ENCODE results near the gene USH1C. TPM values are rescaled to one million over a fixed set of nuclear protein-coding genes. Genes with fewer than 3 reads are reported as not detected.

Gene USH1C
- total RNA-seq: 176 TPM

DNA sequence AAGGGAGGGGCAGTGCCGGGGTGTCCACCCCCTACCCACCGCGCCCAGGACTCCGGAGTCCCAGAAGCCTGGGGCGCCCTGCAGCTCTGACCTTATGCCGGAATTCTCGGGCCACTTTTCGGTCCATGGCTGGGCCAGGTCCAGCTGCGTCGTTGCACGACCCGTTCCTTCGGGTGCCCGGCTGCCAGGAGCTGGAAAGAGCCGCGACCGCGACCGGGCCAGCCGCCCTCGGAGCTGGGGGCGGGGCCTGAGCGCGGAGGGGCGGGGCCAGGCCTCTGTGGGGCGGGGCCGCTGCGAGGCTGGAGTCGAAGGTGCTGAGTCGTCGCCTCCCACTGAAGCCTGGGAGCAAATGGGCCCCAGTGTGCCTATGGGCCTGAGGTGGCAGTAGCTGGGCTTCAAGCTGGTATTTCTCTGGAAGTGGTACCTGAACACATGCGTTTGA lies at the start of gene USH1C:
USH1C (minus strand) TSS at position 236 of the 442 bp plus-strand sequence; CDS start at position 127, 109 bp downstream.
- peak; percentile 64 for DNase-seq (ENCODE audit: low spot score)

DNA sequence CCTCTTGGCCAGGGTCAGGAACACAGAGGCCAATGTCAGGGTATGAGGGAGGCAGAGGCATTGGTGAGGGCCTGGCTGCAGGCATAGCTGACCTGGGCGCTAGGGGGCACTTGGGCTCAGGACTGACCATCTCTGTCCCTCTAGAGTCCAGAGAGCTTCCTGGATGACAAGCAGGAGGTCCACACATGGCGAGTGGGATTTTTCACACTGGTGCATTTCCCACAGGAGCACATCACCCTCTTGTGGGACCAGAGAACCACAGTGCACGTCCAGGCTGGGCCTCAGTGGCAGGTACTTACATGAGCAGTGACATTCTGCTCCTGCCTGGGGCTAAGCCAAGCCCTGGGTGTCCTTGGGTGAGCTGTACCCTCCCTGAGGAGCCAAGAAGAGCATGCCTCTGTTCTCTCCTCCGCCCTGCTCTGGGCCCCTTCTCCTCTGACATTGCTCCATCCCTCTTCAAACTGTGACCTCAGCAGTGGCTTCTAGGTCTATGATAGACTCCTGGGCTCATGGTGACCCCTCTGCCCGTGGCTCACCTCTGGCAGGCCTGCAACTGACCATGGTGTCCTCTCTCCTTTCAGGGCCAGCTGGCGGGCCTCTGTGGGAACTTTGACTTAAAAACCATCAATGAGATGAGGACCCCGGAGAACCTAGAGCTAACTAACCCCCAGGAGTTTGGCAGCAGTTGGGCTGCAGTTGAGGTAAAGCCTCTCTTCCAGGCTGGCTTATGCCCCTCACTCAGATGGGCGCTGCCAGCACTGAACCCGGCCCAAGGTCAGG lies 49.4 kb upstream of the USH1C start:
- DNase-seq (ENCODE audit: low spot score): no peak

DNA sequence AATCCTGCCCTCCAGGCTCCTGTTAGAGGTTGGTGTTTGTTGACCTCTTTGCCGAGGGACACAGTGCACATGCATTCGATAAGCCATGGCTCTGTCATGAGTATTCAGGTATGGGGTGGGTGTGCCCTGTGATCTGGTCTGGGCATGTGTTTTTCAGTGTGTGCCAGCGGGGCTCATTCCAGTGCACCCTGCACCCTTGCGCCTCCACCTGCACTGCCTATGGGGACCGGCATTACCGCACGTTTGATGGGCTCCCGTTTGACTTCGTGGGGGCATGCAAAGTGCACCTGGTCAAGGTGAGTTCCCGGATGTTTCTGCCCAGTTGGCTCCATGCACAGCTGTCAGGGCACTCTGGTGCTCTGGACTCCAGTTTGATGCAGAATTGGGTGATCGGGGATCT lies 47.1 kb upstream of the USH1C start:
- DNase-seq (ENCODE audit: low spot score): no peak

DNA sequence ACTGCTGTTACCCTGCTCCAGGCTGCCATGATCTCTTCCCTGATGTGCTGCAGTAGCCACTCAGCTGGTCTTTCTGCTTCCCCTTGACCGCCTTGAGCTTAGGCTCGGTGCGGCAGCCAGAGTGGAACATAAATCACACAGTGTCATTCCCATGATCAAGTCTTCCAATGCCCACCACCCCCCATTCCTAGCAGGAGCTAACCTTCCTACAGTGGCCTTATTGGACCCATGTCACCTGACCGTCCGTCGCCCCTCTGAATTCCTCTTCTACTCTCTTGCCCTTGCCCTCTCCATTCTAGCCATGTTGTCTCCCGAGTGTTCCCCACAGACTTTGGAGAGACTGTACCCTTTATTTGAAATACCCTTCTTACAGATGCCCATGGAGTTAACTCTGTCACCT lies 46.2 kb upstream of the USH1C start:
- no peak for DNase-seq (ENCODE audit: low spot score)

DNA sequence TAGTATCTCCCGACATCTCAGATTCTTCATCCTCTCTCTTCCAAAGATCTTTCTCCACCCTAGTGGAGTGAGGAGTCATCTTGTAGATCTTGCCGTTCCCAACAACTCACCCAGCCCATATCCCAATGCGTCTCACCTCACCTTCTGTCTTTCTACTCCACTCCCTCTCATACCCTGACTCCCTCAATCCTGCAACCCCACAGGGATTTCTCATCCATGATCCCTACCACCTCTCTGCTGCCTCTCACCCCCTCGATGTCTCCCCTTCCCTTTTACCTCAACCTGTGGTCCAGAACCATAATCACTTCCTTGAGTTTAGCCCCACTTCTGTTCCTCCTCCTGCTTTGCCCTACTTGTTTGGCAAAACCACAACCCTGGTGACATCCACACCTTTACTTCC lies 44.5 kb upstream of the USH1C start:
- no peak for DNase-seq (ENCODE audit: low spot score)

DNA sequence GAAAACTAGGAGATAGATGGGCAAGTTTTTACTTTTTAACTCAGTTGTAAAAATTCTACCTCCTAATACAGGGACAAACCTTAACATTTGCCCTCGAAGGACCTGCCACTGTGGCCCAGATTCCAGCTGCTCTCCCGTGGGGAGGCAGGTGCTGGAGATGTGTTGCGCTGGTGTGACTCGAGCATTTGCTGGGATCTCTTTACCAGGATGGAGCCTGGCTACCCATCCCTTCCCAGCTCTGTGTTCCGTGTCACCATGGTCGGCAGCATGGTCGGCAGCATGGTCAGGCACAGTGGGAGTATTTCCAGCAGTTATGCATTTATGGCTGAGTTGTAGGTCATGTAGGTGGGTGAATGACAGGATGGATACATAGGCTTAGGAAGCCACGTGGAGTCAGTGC lies 44.0 kb upstream of the USH1C start:
- no peak for DNase-seq (ENCODE audit: low spot score)

DNA sequence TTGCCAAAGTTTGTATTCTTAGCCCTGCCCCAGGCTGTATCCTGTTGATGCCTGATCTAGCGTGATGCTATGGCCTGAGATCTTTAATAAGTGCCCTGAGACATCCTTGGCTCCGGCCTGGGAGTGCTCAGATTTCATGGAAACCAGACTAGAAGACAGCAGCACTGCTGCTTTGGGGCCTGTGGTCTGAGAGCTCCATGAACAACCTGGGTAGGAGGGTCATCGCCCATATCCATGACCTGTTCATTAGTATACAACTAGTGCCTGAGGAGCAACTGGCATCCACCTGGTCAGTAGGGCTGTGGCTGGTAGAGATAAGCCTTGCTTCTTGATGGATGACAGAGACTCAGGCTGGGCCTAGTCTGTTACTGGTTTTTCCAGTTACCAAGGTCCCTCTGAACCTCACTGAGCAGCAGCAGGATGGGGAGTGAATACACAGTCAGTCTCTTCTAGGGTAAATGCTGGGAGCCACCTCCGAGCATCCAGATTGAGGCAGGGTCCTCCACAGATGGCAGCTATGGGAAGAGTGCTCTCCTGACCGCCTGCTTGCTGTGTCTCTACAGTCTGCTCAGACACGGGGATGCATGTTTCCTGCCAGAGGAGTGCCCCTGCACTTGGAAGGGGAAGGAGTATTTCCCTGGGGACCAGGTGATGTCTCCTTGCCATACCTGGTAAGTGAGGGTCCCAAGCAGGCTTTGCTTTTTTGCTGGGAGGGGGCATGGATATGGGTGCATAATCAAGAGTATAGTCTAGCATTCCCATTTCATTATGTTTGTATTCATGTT lies 41.9 kb upstream of the USH1C start:
- DNase-seq (ENCODE audit: low spot score): no peak

DNA sequence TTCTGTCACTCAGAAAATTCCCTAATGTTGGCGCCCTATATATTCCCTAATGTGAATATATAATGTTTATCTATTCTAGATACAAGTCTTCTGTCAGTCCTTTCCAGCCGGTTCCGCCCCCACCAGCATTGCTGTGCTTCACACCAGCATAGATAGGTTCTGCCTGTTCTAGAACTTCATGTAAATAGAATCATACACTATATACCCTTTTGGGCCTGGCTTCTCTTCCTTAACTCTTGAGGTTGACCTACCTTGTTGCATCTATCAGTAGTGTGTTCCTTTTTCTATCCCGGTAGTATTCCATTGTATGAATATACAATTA lies 37.5 kb upstream of the USH1C start:
- no peak for DNase-seq (ENCODE audit: low spot score)

DNA sequence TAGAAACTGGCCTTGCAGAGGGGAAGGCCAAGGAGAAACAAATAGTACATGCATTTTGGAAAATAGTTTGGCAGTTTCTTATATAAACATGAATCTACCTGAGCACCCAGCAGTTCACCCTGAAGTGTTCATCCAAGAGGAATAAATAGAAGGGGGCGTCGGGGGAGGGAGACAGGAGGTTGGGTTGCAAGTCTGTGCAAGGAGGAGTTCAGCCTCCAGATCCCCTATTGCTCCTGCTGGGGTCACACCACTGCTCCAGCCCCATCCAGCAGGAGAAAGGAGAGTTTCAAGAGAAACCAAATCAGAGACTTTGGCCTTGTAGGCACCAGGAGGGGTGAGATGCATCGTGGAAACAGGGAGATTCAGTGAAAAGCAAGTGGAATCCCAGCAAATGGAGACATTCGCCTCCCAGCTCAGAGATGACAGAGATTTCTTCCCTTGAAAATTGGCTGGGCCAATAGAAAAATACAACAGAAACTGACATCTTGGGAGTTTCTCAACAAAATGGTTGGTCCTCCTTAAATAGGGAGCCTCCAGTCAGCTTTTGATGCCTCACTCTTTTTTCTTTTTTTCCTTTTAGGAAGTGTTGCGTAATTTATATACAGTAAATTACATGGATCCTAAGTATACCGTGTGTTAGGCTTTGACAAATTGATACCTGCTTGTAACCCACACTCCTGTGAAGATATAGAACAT lies 37.0 kb upstream of the USH1C start:
- DNase-seq (ENCODE audit: low spot score): no peak

DNA sequence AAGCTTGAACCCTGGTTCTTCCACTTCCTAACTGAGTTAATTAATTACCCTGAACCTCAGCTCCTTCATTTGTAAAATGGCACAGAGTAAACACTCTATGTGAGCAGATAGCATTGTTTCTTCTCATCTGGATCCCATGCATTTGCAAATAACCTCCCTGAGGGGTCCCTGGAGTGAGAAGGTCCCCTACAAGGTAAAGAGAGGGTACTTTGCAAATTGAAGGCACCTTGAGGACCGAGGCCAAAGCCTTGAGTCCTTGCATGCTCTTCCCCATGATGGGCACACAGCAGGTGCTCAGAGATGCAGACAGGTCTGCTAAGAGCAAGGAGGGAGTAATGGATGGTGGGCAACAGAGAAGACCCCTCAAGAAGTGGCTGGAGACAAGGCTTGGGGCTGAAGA lies 36.1 kb upstream of the USH1C start:
- no peak for DNase-seq (ENCODE audit: low spot score)

DNA sequence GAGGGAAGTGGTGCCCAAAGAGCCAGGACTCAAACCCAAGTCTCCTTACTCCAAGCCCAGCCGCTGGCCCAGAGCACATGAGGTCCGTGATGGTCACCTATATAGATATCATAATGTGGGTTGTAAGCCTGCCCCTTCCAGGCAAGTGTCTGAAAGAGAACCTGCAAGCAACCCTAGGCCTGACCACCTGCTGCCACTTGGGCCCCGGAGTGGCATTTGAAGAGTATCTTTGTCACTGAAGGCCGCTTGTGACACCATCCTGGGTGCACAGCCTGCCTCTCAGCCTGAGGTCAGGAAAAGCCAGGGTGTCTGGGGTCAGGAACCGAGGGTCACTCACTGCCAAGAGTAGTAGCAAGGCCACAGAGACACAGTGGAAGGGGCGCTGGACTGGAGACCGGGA lies 35.2 kb upstream of the USH1C start:
- DNase-seq (ENCODE audit: low spot score): no peak

DNA sequence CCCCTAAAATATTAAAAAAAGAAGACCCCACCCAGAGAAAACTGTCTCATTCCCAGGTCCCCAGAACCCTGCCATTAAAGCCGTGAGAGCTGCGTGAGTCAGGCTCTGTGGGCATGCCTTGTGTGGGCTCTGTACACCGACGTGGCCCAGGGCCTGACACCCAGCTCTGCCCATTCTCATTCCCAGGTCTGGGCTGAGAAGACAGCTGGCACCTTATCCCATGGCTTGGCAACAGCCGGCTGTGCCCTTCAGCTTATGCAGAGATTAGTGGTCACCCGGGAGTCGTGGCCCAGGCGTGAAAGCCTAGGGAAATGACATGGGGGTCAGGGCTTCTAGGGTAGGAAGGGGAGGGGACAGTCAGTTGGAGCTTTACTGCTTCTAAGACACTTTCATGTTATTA lies 34.7 kb upstream of the USH1C start:
- no peak for DNase-seq (ENCODE audit: low spot score)

DNA sequence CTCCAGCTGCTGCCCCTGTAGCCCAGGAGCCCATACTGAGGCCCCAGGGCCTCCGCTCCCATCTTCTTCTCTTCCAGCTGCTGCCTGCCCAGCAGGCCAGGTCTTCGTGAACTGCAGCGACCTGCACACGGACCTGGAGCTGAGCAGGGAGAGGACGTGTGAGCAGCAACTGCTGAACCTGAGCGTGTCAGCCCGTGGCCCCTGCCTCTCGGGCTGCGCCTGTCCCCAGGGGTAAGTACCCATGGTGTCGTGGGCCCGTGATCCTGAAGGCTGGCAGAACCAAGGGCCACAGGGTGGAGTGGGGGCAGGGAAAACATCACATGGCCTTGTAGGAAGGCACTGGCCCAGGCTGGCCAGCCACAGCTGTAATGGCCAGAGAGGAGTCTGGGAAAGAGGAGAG lies 34.1 kb upstream of the USH1C start:
- DNase-seq (ENCODE audit: low spot score): no peak

DNA sequence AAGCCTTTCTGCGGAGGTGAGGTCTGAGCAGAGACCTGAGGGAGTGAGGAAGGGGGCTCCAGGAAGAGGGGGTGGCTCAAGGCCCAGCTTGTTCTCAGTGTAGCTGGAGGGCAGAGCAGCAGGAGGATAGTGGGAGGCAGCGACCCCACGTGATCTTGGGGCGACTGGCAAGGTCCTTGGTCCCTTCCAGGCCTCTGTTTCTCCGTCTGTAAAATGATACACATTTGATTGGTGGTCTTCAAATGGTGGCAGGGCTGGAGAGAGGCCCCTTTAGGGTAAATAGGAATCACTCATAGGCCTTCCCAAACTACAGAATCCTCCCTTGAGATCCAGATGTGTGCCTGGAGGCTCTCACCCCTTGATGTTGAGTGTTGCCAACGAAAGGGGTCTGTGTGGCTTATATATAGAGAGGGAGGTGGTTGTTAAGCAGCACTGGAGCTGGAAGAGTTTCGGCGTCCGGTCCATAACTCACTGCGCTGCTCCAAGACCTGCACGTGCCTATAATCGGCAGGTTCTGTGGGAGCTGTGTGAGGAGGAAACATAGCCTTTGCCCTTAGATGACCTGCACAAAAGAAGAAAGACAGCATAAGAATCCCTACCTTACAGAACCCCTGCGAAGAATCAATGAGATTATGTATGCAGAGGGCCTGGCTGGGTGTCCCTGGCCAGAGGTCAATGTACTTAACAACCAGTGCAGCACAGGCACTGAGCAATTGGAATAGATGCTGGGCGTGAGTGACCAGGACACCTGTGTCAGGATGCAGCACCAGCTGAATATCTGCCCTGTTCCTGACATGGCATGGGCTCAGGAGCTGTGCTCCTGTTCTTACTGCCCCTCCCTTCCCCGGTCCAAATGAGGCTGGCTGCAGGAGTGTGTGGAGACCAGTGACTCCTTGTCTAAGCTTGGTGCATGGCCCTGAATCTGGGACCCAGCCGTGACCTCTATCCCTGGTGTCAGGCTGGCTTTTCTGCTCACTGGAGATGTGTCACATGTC lies 31.5 kb upstream of the USH1C start:
- DNase-seq (ENCODE audit: low spot score): no peak

DNA sequence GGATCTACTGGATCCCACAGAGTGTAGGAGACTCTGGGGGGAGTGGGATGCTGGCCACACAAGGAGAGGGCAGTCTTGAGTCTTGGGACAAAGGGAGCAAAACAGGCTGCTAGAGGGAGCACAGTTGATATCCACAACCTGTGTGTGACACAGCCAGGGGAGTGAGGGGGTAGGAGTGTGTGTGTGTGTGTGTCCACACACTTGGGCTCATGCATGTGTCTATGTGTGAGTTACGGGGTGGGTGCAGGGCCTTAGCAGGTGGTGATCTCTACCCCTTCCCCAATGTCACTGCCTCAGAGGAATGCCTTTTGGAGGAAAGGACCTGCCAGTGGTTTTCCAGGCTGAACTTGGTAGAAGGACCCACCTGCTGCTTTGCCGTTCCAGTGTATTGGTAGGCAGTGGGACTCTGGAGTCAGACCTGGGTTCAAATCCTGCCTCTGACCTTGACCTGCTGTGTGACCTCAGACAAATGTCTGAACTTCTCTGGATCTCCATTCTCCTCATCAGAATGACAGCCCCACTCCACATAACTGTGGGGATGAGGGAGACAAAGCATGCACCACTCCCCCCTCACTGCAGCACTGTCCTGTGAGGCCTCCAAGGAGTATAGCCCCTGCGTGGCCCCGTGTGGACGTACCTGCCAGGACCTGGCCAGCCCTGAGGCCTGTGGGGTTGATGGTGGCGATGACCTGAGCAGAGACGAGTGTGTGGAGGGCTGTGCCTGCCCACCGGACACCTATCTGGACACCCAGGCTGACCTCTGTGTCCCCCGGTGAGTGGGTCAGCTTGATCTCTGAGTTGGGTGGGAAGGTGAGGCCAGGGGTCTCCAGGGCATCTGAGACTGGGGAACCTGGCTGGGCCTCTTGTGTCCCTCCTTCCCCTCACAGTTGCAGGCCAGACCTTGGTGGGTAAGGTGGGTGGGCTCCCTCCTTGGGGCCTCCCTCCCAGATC lies 30.2 kb upstream of the USH1C start:
- DNase-seq (ENCODE audit: low spot score): no peak

DNA sequence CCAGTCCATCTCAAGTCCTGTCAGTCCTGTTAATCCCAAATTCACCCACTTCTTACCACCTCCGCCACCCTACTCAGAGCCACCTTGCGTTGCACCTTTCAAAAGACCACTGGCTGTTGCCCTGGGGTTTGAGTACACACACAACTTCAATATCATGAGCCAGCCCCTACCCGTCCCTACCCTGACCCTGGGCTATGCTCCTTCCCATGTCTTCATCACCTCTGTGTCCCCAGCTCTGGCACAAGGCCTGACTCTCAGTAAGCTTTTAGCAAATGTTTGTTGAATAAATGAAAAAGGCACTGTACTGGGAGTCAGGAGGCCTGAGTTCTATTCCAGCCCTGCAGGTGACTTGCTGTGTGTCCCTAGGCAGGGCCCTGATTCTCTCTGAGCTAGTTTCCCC lies 29.3 kb upstream of the USH1C start:
- DNase-seq (ENCODE audit: low spot score): no peak

DNA sequence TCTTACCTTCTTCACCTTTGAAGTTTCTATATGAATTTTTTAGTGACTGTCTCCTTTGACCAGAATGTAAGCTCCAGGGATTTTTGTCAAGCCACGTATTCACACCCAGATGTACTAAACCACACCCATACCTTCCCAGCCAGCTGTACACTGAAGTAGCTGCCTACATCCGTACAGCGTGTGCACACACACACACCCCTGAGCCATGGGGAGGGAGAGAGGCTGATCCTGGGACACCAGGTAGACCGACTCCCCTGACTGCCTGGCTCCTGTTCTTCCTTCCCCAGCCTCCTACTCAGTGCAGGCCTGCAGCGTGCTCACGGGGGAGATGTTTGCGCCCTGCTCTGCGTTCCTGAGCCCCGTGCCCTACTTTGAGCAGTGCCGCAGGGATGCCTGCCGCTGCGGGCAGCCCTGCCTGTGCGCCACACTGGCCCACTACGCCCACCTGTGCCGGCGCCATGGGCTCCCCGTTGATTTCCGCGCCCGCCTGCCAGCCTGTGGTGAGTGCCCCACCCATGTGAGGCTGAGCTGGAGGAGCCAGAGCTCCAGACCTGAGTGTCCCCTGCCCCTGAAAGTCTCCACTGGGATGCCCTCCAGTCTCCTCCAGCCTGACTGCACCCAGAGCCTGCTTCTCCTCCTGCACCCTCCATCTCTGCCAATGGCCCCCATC lies 28.7 kb upstream of the USH1C start:
- DNase-seq (ENCODE audit: low spot score): no peak

DNA sequence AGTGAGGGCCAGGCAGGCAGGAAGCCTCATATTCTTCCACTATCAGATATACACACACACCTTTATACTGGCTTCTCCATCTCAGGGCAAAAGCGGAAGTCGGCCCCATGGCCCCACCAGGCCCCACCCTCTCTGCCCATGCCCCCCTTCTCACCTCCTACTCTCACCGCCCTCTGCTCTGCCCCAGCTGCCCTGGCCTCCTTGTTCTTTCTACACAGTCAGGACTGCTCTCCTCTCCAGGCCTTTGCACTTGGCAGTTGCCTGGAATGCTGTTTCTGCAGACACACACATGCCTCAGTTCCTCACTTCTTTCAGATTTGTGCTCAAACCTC lies 28.1 kb upstream of the USH1C start:
- DNase-seq (ENCODE audit: low spot score): no peak

DNA sequence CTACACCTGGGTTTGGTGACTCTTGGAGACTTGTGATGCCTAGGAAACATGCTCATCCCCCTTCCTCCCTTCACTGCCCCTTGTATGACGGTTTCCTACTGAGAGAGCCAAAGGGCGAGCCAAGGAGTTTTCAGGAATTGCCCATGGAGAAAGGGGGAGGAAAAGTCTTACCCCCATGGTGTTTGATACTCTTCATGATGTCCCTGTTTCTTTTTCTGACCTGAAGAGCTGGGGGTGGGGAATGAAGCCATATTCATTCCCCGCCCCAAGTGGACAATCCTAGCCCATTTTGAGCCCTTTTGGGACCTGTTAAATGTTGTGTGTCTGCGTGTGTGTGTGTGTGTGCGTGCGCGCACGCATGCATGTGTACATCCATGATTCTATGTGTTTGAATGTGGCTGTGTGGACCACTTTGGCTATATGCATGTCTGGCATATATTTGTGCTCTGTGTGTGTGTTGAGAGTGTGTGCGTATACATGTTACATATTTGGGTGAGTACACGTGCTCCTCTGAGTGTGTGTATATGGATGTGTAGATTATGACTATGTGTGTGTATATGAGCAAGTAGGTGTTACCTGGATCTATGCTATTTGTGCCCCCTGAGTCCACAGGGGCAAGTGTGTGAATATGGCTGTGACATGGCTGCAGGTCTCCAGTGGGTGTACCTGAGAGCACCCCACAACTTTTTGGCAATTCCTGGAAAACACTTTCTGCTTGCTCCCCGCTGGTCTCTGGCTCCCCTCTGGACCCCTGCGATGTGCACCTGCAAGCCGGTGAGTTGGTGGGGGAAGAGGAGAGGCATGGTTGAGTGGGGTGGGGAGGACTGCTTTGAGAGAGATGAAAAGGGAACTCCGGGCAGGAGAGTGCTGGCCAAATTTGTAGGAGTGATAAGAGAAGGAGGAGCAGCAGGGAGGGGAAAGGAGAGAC lies 27.5 kb upstream of the USH1C start:
- no peak for DNase-seq (ENCODE audit: low spot score)
